ENCODE measurements around the gene MUC3A.

The MUC3A gene

GRCh38 chr7:100951888-100952560, 2.7 kb downstream of the MUC3A start:
- H3K9me3 ChIP-seq (ENCODE audit: severe bottlenecking), result no peaks in the 10 kb centered on the region
- no peak for DNase-seq
- no peak overlapping the region for H3K27ac ChIP-seq
- TF ChIP-seq, protein P1, sequence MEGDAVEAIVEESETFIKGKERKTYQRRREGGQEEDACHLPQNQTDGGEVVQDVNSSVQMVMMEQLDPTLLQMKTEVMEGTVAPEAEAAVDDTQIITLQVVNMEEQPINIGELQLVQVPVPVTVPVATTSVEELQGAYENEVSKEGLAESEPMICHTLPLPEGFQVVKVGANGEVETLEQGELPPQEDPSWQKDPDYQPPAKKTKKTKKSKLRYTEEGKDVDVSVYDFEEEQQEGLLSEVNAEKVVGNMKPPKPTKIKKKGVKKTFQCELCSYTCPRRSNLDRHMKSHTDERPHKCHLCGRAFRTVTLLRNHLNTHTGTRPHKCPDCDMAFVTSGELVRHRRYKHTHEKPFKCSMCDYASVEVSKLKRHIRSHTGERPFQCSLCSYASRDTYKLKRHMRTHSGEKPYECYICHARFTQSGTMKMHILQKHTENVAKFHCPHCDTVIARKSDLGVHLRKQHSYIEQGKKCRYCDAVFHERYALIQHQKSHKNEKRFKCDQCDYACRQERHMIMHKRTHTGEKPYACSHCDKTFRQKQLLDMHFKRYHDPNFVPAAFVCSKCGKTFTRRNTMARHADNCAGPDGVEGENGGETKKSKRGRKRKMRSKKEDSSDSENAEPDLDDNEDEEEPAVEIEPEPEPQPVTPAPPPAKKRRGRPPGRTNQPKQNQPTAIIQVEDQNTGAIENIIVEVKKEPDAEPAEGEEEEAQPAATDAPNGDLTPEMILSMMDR (IDR thresholded peaks at IDR 0.05; ENCODE audit: low read depth, low read length), result no peak
- no peak overlapping the region for H3K4me3 ChIP-seq (ENCODE audit: low read depth, low read length)
- H3K27me3 ChIP-seq (ENCODE audit: insufficient read depth, low read depth, severe bottlenecking), result peaks cover 65% of the 10 kb centered on the region
- H3K36me3 ChIP-seq, result no peaks in the 10 kb centered on the region

GRCh38 chr7:100952641-100953040, 3.3 kb downstream of the MUC3A start:
- TF ChIP-seq, protein P1 (IDR thresholded peaks at IDR 0.05; ENCODE audit: low read depth, low read length), result no peak
- peaks cover 61% of the 10 kb centered on the region for H3K27me3 ChIP-seq (ENCODE audit: insufficient read depth, low read depth, severe bottlenecking)
- no peaks in the 10 kb centered on the region for H3K36me3 ChIP-seq
- H3K27ac ChIP-seq, result no peak overlapping the region
- H3K4me3 ChIP-seq (ENCODE audit: low read depth, low read length), result no peak overlapping the region
- no peaks in the 10 kb centered on the region for H3K9me3 ChIP-seq (ENCODE audit: severe bottlenecking)
- no peak for DNase-seq

DNA sequence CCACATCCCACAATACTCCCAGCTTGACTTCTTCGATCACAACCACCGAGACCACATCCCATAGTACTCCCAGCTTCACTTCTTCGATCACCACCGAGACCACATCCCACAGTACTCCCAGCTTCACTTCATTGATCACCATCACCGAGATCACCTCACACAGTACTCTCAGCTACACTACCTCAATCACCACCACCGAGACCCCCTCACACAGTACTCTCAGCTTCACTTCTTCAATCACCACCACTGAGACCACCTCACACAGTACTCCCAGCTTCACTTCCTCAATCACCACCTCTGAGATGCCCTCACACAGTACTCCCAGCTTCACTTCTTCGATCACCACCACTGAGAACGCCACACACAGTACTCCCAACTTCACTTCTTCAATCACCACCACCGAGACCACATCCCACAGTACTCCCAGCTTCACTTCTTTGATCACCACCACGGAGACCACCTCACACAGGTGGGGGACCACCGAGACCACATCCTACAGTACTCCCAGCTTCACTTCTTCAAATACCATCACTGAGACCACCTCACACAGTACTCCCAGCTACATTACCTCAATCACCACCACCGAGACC, 8.6 kb downstream of the MUC3A start:
- Histone ChIP-seq H3K9me3 (ENCODE audit: severe bottlenecking) (no peaks in the 10 kb centered on the region), H3K27me3 (ENCODE audit: insufficient read depth, low read depth, severe bottlenecking) (peaks cover 52% of the 10 kb centered on the region), H3K27ac (no peak overlapping the region), H3K36me3 (no peaks in the 10 kb centered on the region), H3K4me3 (ENCODE audit: low read depth, low read length) (no peak overlapping the region)
- DNase-seq, result no peak
- TF ChIP-seq, protein P1 (IDR thresholded peaks at IDR 0.05; ENCODE audit: low read depth, low read length), result no peak

DNA sequence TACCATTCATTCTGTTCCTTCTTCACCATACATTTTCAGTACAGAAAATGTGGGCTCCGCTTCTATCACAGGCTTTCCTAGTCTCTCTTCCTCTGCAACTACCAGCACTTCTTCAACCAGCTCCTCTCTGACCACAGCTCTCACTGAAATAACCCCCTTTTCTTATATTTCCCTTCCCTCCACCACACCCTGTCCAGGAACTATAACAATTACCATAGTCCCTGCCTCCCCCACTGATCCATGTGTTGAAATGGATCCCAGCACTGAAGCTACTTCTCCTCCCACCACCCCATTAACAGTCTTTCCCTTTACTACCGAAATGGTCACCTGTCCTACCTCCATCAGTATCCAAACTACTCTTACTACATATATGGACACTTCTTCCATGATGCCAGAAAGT, 10.6 kb downstream of the MUC3A start:
- no peak for DNase-seq
- Histone ChIP-seq H3K27ac (no peak overlapping the region), H3K9me3 (ENCODE audit: severe bottlenecking) (peaks cover 4% of the 10 kb centered on the region), H3K36me3 (no peaks in the 10 kb centered on the region), H3K27me3 (ENCODE audit: insufficient read depth, low read depth, severe bottlenecking) (peaks cover 67% of the 10 kb centered on the region), H3K4me3 (ENCODE audit: low read depth, low read length) (no peak overlapping the region)
- TF ChIP-seq, protein P1 (IDR thresholded peaks at IDR 0.05; ENCODE audit: low read depth, low read length), result no peak

- no peak for DNase-seq
- Histone ChIP-seq H3K27me3 (ENCODE audit: insufficient read depth, low read depth, severe bottlenecking) (peaks cover 81% of the 10 kb centered on the region), H3K36me3 (no peaks in the 10 kb centered on the region), H3K4me3 (ENCODE audit: low read depth, low read length) (no peak overlapping the region), H3K9me3 (ENCODE audit: severe bottlenecking) (peaks cover 17% of the 10 kb centered on the region), H3K27ac (no peak overlapping the region)
- TF ChIP-seq, protein P1 (IDR thresholded peaks at IDR 0.05; ENCODE audit: low read depth, low read length), result no peak
These were observed 13.2 kb downstream of the MUC3A start for GRCh38 chr7:100962537-100962936.

All from WERI-Rb-1 (cell line).